Forelimb muscle (tissue), 1 donor: Measurements from ENCODE around the gene KRTAP12-2. TPM values are rescaled to one million over a fixed set of nuclear protein-coding genes. Genes with fewer than 3 reads are reported as not detected.
"Not testable (repeated sequence)": the region's sequence is repeated elsewhere in the genome, so short reads cannot be mapped to it uniquely, and the experiment has no call there.

Experiments
- DNase-seq: peaks from one replicate; pipeline ENCODE4 v3.0.0-alpha.2; 2013; ENCODE audit warnings: low read depth
- polyA plus RNA-seq: library from polyadenylated mRNA; unstranded; fragments of 120-200 nt; gene quantifications from one replicate; pipeline ENCODE4 v1.2.1, GENCODE V29; 2013; ENCODE audit not compliant: insufficient read length

KRTAP12-2 gene
- polyA plus RNA-seq, 1 donor, result not detected

GRCh38 chr21:44650265-44650972 is 16.3 kb downstream of the KRTAP12-2 start:
- no peak for DNase-seq

- no peak for DNase-seq
These were observed 17.1 kb downstream of the KRTAP12-2 start for GRCh38 chr21:44649521-44650100.

- DNase-seq, result no peak
These were observed 18.0 kb downstream of the KRTAP12-2 start for GRCh38 chr21:44648557-44649311.

GRCh38 chr21:44647222-44647552 is 19.5 kb downstream of the KRTAP12-2 start:
- no peak for DNase-seq

GRCh38 chr21:44646366-44647221 is 20.1 kb downstream of the KRTAP12-2 start, which contains the start of gene KRTAP10-11:
TSS of gene KRTAP10-11 (plus strand) at chr21:44646414. CDS start at chr21:44646459, 45 bp downstream.
- DNase-seq, result not testable (repeated sequence)

- DNase-seq, result no peak
These were observed 21.8 kb downstream of the KRTAP12-2 start for GRCh38 chr21:44644878-44645277.

GRCh38 chr21:44643741-44644310 is 22.9 kb downstream of the KRTAP12-2 start:
- no peak for DNase-seq

- no peak for DNase-seq
These were observed 26.0 kb downstream of the KRTAP12-2 start for GRCh38 chr21:44640761-44641160.

- DNase-seq, result no peak
These were observed 27.4 kb downstream of the KRTAP12-2 start for GRCh38 chr21:44639331-44639655.

- not testable (repeated sequence) for DNase-seq
These were observed 28.0 kb downstream of the KRTAP12-2 start for GRCh38 chr21:44638506-44639330.

GRCh38 chr21:44637851-44638348 is 28.8 kb downstream of the KRTAP12-2 start:
- DNase-seq, result not testable (repeated sequence)

- no peak for DNase-seq
These were observed 29.5 kb downstream of the KRTAP12-2 start, which contains the start of gene KRTAP10-10 for GRCh38 chr21:44637018-44637850. TSS of gene KRTAP10-10 (plus strand) at chr21:44637356. CDS start at chr21:44637418, 62 bp downstream.

- DNase-seq, result no peak
These were observed 30.3 kb downstream of the KRTAP12-2 start for GRCh38 chr21:44636209-44637017.

GRCh38 chr21:44632067-44632466 is 34.7 kb downstream of the KRTAP12-2 start:
- no peak for DNase-seq

GRCh38 chr21:44630440-44630839 is 36.3 kb downstream of the KRTAP12-2 start:
- no peak for DNase-seq

- DNase-seq, result no peak
These were observed 37.9 kb downstream of the KRTAP12-2 start for GRCh38 chr21:44628707-44629391.

GRCh38 chr21:44627831-44628233 is 38.9 kb downstream of the KRTAP12-2 start:
- not testable (repeated sequence) for DNase-seq
